Common myeloid progenitor, CD34-positive (primary cell): ENCODE measurements around the gene ELK4.
A peak's percentile ranks its signal among the peaks of the same experiment; 100 is the strongest.

Source experiments
- CTCF ChIA-PET: fragments of 350-600 bp; sonication (Branson Sonifier 250); formaldehyde crosslinking; loops from one replicate; lab custom pipeline; 2021; ENCODE audit warnings: antibody characterized with exemption; lab: Charles Lee
- POLR2A ChIA-PET: fragments of 350-600 bp; sonication (Branson Sonifier 250); formaldehyde crosslinking; loops from one replicate; lab custom pipeline; 2021; ENCODE audit warnings: antibody characterized with exemption; lab: Charles Lee
- DNase-seq, 3 donors: peaks; one replicate each; pipeline versions ENCODE4 v3.0.0 to v3.0.0-alpha.2; 2013
- H3K27ac ChIP-seq, 2 experiments: 1 replicate in 1 of 2; 2 replicates in 1 of 2; pipeline ENCODE4 v1.7.0; 2013; ENCODE audit warnings: inconsistent platforms in 2 of 2, low read length in 2 of 2, mild to moderate bottlenecking in 2 of 2, low read depth in 1 of 2, moderate library complexity in 1 of 2; ENCODE audit not compliant: severe bottlenecking in 2 of 2, insufficient read depth in 1 of 2, poor library complexity in 1 of 2
- H3K27me3 ChIP-seq, 5 experiments: replicated peaks in 2 of 5; 1 replicate in 3 of 5; 2 replicates in 2 of 5; pipeline versions ENCODE4 v1.6.1 to v1.7.0; 2013; ENCODE audit warnings: low read length in 4 of 5, mild to moderate bottlenecking in 2 of 5, moderate library complexity in 2 of 5, inconsistent platforms in 1 of 5; ENCODE audit not compliant: insufficient read depth in 5 of 5, control insufficient read depth in 4 of 5
- H3K36me3 ChIP-seq, 4 experiments: 1 replicate in 2 of 4; 2 replicates in 2 of 4; pipeline versions ENCODE4 v1.6.1 to v1.7.0; 2013; ENCODE audit warnings: low read length in 3 of 4, control low read depth in 1 of 4, mild to moderate bottlenecking in 1 of 4; ENCODE audit not compliant: control insufficient read depth in 4 of 4, insufficient read depth in 4 of 4
- H3K4me1 ChIP-seq, 4 experiments: 1 replicate in 3 of 4; 2 replicates in 1 of 4; pipeline versions ENCODE4 v1.6.1 to v1.7.1; 2013; ENCODE audit warnings: low read length in 3 of 4, mild to moderate bottlenecking in 3 of 4, control low read depth in 1 of 4, inconsistent platforms in 1 of 4, moderate library complexity in 1 of 4; ENCODE audit not compliant: control insufficient read depth in 4 of 4, insufficient read depth in 4 of 4; ENCODE audit errors: control extremely low read depth in 1 of 4
- H3K4me3 ChIP-seq, 7 experiments: 1 replicate in 4 of 7; 2 replicates in 3 of 7; pipeline versions ENCODE4 v1.5.1 to v1.7.0; 2013; ENCODE audit warnings: mild to moderate bottlenecking in 7 of 7, low read length in 6 of 7, moderate library complexity in 6 of 7, inconsistent platforms in 2 of 7, low read depth in 2 of 7, control low read depth in 1 of 7; ENCODE audit not compliant: insufficient read depth in 4 of 7, control insufficient read depth in 1 of 7; ENCODE audit errors: extremely low read depth in 1 of 7
- H3K9me3 ChIP-seq, 5 experiments: 1 replicate in 4 of 5; 2 replicates in 1 of 5; pipeline versions ENCODE4 v1.6.1 to v1.7.1; 2013; ENCODE audit warnings: low read length in 4 of 5, mild to moderate bottlenecking in 2 of 5, inconsistent platforms in 1 of 5, low read depth in 1 of 5, moderate library complexity in 1 of 5; ENCODE audit not compliant: control insufficient read depth in 4 of 5, insufficient read depth in 2 of 5; ENCODE audit errors: control extremely low read depth in 1 of 5
- WGBS: methylation state at CpG from one replicate; pipeline ENCODE4 v1.1.5; 2013; ENCODE audit not compliant: insufficient coverage; 5-methylcytosine and 5-hydroxymethylcytosine counted together

ELK4 gene

DNA sequence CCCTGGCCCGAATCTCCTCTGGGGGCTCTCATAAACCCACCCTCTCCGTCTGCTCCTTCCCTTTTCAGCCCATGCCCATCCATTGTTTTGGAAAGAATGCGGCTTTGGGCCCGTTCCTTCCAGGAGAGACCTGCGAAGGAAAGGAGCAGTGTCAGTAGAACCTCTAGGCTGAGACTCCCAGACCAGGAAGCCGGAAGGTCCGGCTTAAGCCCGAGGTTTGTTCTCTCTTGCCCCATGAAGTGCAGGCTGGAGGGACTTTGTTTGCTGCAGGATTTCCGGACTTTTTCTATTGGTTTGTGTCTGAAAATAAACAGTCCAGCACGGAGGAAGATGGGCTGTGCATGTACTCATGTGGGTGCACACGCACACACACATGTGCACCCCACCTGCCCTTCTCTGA is 49.8 kb downstream of the ELK4 start:
- CTCF ChIA-PET, result interaction anchor here (1.0 to 3.5 kb wide), 3 partner anchors 10 to 57 kb away, joined by 3 to 21 read pairs (median 4); no protein-coding TSS in a partner anchor
- H3K27me3 ChIP-seq, result peaks cover 0 to 3% (median 0%) of the 10 kb centered on the region in 5 experiments
- POLR2A ChIA-PET, result no interaction called here
- no peak for DNase-seq
- peak overlapping the region in 1 of 7 experiments; percentile 26 for H3K4me3 ChIP-seq
- H3K9me3 ChIP-seq, result no peaks in the 10 kb centered on the region
- H3K4me1 ChIP-seq, result peaks cover 0 to 23% (median 18%) of the 10 kb centered on the region in 4 experiments
- 55% methylated on average over 9 of the region's 11 CpGs for WGBS
- H3K36me3 ChIP-seq, result no peaks in the 10 kb centered on the region
- H3K27ac ChIP-seq, result no peak overlapping the region

DNA sequence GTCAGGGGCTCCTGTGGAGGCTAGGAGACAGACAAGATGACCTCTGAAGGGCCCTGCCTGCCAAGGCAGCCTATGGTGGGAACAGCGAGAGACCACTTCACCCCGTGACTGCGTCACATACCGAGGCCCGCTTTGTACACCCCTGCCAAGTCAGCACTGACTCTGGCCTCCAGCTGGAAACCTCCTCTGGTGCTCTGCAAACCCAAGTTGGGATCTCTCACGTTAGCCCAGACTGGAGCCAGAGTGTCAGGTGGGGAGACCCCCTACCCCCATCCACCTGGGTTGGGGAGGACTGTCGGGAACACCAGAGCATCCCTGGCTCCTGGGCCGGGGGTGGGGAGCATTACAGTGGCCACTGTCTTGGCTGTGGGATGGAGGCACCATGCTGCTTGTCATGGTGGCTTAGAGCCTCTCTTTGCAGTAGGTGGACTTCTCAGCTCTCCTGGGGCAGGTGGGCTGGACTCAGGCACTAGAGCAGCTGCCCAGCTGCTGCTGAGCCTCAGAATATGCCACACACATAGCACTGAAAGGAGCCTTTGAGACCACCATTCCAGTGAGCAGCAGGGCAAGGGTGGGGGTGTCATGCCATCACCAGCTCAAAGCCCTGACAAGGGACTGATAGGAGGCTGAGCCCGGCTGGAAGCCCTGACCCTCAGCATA is 50.4 kb downstream of the ELK4 start:
- POLR2A ChIA-PET, result no interaction called here
- Histone ChIP-seq H3K4me3 (no peak overlapping the region), H3K36me3 (no peaks in the 10 kb centered on the region), H3K4me1 (peaks cover 0 to 23% (median 18%) of the 10 kb centered on the region in 4 experiments), H3K27me3 (peaks cover 0 to 3% (median 0%) of the 10 kb centered on the region in 5 experiments), H3K9me3 (no peaks in the 10 kb centered on the region), H3K27ac (no peak overlapping the region)
- CTCF ChIA-PET, result interaction anchor here (0.9 to 3.5 kb wide), 5 partner anchors 11 to 77 kb away, joined by 3 to 21 read pairs (median 3); partner anchors contain the start of gene ELK4
- DNase-seq, result no peak
- 91% methylated on average over 7 of the region's 9 CpGs for WGBS

DNA sequence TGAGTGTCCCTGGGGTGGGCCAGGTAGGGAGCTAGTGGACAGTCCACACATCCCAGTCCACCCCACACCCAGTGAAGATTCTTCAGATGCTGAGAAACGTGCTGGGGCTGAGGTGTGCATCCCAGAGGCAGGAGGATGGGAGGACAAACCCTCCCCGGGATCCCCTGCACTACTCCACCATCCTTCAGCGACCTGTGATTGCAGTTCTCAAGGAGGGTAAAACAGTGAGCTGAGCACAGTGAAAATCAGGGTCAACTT is 51.0 kb downstream of the ELK4 start:
- WGBS, result 100% methylated on average over 3 of the region's 3 CpGs
- Histone ChIP-seq H3K4me1 (peaks cover 0 to 23% (median 18%) of the 10 kb centered on the region in 4 experiments), H3K27ac (no peak overlapping the region), H3K9me3 (no peaks in the 10 kb centered on the region), H3K27me3 (peaks cover 0 to 6% (median 0%) of the 10 kb centered on the region in 5 experiments), H3K4me3 (no peak overlapping the region), H3K36me3 (no peaks in the 10 kb centered on the region)
- POLR2A ChIA-PET, result no interaction called here
- DNase-seq, result no peak
- CTCF ChIA-PET, result interaction anchor here (0.9 to 3.5 kb wide), 4 partner anchors 11 to 78 kb away, joined by 3 to 21 read pairs (median 4); partner anchors contain the start of gene ELK4

DNA sequence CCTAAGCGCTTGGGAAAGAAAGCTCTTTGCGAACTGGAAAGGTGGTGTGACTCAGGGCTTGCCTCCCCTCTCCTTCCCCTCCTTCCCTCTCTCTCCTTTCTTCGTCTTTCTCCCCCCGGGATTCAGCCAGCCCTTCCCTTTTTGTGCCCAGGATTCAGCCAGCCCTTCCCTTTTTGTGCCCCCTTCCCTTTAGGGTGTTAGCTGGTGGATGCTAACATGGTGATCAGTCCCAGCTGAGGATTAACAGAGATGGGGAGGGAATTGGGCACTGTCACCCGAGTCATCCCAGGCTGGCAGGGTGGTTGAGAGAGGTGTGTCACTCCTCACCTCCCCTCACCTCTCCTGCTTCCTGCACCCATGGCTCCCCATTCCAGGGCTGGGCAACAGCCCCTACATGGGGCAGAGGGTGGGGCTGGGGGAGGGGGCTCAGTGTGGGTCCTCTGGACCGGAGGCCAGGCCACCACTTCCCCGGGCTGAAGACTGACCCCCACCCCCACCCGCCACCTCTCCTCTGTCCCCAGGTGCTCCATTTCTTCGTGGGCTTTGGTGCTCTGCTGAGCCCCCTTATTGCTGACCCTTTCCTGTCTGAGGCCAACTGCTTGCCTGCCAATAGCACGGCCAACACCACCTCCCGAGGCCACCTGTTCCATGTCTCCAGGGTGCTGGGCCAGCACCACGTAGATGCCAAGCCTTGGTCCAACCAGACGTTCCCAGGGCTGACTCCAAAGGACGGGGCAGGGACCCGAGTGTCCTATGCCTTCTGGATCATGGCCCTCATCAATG is 51.5 kb downstream of the ELK4 start:
- no peaks in the 10 kb centered on the region for H3K36me3 ChIP-seq
- 91% methylated on average over 12 of the region's 15 CpGs for WGBS
- peaks cover 0 to 23% (median 18%) of the 10 kb centered on the region in 4 experiments for H3K4me1 ChIP-seq
- ChIA-PET CTCF (interaction anchor here (1.0 to 2.2 kb wide), 6 partner anchors 8 to 95 kb away, joined by 3 to 10 read pairs (median 4); partner anchors contain the start of gene ELK4), POLR2A (no interaction called here)
- no peak overlapping the region for H3K4me3 ChIP-seq
- DNase-seq, result no peak
- no peaks in the 10 kb centered on the region for H3K9me3 ChIP-seq
- no peak overlapping the region for H3K27ac ChIP-seq
- peaks cover 0 to 6% (median 0%) of the 10 kb centered on the region in 5 experiments for H3K27me3 ChIP-seq

DNA sequence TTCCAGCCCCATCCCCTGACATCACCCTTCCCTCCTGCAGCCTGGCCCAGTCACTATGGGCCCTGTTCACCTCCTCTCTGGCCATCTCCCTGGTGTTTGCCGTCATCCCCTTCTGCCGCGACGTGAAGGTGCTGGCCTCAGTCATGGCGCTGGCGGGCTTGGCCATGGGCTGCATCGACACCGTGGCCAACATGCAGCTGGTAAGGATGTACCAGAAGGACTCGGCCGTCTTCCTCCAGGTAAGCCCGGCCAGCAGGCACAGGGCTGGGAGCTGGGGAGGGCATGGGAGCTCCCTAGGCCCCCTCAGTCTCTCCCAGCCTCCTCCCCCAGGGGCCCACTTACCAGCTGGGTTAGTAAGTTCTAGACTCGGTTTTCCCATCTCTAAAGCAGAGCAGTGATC is 52.1 kb downstream of the ELK4 start:
- Histone ChIP-seq H3K36me3 (no peaks in the 10 kb centered on the region), H3K27me3 (peaks cover 0 to 8% (median 0%) of the 10 kb centered on the region in 5 experiments), H3K27ac (no peak overlapping the region), H3K9me3 (no peaks in the 10 kb centered on the region), H3K4me3 (no peak overlapping the region), H3K4me1 (peaks cover 0 to 21% (median 18%) of the 10 kb centered on the region in 4 experiments)
- ChIA-PET POLR2A (no interaction called here), CTCF (interaction anchor here (0.9 to 2.2 kb wide), 7 partner anchors 9 to 94 kb away, joined by 3 to 10 read pairs (median 4); partner anchors contain the start of gene ELK4)
- 96% methylated on average over 12 of the region's 12 CpGs for WGBS
- DNase-seq, result no peak

DNA sequence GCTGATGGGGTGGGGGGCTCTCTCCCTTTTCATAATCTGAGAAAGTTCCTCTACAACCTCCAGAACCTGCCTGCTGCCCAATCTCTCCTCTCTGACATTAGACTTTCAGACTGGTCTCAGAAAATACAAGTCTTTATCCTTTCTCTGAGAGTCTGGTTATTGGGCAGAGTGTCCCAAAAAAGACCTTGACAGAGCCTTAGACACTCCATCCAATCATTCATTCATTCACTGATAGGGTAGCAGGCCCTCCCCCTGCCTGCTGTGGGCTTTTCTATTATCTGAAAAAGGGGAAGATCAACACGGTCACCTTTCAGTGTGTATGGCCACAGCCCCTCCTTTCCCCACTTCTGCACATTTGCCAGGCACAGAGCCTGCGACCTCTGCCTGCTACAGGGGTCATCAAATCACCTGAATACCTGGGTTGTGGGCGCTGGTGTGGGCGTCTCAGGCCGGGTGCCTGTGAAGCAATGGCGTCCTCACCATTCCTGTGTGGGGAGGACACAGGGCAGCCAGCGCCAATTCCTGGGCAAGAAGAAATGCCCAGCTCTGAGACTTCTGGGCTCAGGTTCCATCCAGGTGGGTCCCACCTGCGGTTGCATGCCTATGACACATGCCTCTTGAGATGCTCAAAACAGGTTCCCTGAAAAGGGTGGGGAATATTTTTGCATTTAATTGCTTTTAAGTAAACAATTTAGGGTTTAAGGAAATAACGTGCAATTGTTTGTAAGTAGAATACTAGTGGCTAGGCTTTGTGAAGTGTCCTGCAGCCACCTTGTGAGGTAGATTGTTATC is 52.8 kb downstream of the ELK4 start:
- ChIA-PET POLR2A (no interaction called here), CTCF (interaction anchor here (0.9 to 2.2 kb wide), 6 partner anchors 9 to 93 kb away, joined by 3 to 10 read pairs (median 4); no protein-coding TSS in a partner anchor)
- Histone ChIP-seq H3K9me3 (no peaks in the 10 kb centered on the region), H3K36me3 (no peaks in the 10 kb centered on the region), H3K27me3 (peaks cover 0 to 8% (median 0%) of the 10 kb centered on the region in 5 experiments), H3K4me1 (peaks cover 0 to 19% (median 17%) of the 10 kb centered on the region in 4 experiments), H3K27ac (no peak overlapping the region), H3K4me3 (no peak overlapping the region)
- WGBS, result 90% methylated on average over 6 of the region's 9 CpGs
- DNase-seq, result no peak
